NCI-H748 treated with DMSO at 0.1 percent for 48 hours (cell line): ENCODE data around the gene UBC.
"Not testable (repeated sequence)": the region's sequence is repeated elsewhere in the genome, so short reads cannot be mapped to it uniquely, and the experiment has no call there.

Experiments used
- DNase-seq: peaks from one replicate; lab custom pipeline; 2025; lab: John Stamatoyannopoulos, UW

UBC gene

GRCh38 chr12:124930586-124930985 is 16.1 kb upstream of the UBC start:
- no peak for DNase-seq

- DNase-seq = no peak
Measured at GRCh38 chr12:124929649-124930419, 15.4 kb upstream of the UBC start.

GRCh38 chr12:124928912-124929530 is 14.6 kb upstream of the UBC start:
- DNase-seq = no peak

GRCh38 chr12:124928095-124928911 is 13.9 kb upstream of the UBC start:
- DNase-seq = no peak

- no peak for DNase-seq
Measured at GRCh38 chr12:124927201-124928094, 13.0 kb upstream of the UBC start.

- not testable (repeated sequence) for DNase-seq
Measured at GRCh38 chr12:124925782-124926181, 11.3 kb upstream of the UBC start.

GRCh38 chr12:124925117-124925516 is 10.7 kb upstream of the UBC start:
- DNase-seq = no peak

- no peak for DNase-seq
Measured at GRCh38 chr12:124923905-124924734, 9.7 kb upstream of the UBC start.

- no peak for DNase-seq
Measured at GRCh38 chr12:124921200-124922031, 7.0 kb upstream of the UBC start.

GRCh38 chr12:124920353-124920935 is 6.0 kb upstream of the UBC start:
- DNase-seq = no peak

- DNase-seq = no peak
Measured at GRCh38 chr12:124919521-124920352, 5.3 kb upstream of the UBC start.

- DNase-seq = not testable (repeated sequence)
Measured at GRCh38 chr12:124918622-124918988, 4.2 kb upstream of the UBC start.

- DNase-seq = no peak
Measured at GRCh38 chr12:124917841-124918621, 3.6 kb upstream of the UBC start.

GRCh38 chr12:124917135-124917840 is 2.8 kb upstream of the UBC start:
- DNase-seq = no peak

- no peak for DNase-seq
Measured at GRCh38 chr12:124916374-124917134, 2.1 kb upstream of the UBC start.
